Measurements from ENCODE around the gene GABARAP. TPM values are rescaled to one million over a fixed set of nuclear protein-coding genes. Genes with fewer than 3 reads are reported as not detected.

The GABARAP gene
- total and polyA plus RNA-seq, 2 of the 8 experiments (the other 6 are each of a cell fraction or from before 2014, with no cell fraction given) = 252 to 581 TPM

- no peak for TF ChIP-seq NANOG (IDR thresholded peaks at IDR 0.05; ENCODE audit: insufficient read depth, low read depth, low read length, poor library complexity, severe bottlenecking)
- TF ChIP-seq CTBP2 (IDR thresholded peaks at IDR 0.05; ENCODE audit: borderline replicate concordance, insufficient read depth, insufficient read length, low read length) = no peak
- TF ChIP-seq TBP (IDR thresholded peaks at IDR 0.05; ENCODE audit: low read depth, low read length) = no peak
- TF ChIP-seq SIX5 (IDR thresholded peaks at IDR 0.05; ENCODE audit: low read depth, low read length) = no peak
These were observed 47.9 kb upstream of the GABARAP start (continued) for GRCh38 chr17:7290166-7290565.
